CD1c-positive myeloid dendritic cell (primary cell): ENCODE data around the gene TMEM200A.
"Not testable (repeated sequence)": the region's sequence is repeated elsewhere in the genome, so short reads cannot be mapped to it uniquely, and the experiment has no call there.

Source experiments
- DNase-seq: peaks from one replicate; pipeline ENCODE4 v3.0.0-alpha.2; 2016; ENCODE audit errors: extremely low spot score

Gene TMEM200A

DNA sequence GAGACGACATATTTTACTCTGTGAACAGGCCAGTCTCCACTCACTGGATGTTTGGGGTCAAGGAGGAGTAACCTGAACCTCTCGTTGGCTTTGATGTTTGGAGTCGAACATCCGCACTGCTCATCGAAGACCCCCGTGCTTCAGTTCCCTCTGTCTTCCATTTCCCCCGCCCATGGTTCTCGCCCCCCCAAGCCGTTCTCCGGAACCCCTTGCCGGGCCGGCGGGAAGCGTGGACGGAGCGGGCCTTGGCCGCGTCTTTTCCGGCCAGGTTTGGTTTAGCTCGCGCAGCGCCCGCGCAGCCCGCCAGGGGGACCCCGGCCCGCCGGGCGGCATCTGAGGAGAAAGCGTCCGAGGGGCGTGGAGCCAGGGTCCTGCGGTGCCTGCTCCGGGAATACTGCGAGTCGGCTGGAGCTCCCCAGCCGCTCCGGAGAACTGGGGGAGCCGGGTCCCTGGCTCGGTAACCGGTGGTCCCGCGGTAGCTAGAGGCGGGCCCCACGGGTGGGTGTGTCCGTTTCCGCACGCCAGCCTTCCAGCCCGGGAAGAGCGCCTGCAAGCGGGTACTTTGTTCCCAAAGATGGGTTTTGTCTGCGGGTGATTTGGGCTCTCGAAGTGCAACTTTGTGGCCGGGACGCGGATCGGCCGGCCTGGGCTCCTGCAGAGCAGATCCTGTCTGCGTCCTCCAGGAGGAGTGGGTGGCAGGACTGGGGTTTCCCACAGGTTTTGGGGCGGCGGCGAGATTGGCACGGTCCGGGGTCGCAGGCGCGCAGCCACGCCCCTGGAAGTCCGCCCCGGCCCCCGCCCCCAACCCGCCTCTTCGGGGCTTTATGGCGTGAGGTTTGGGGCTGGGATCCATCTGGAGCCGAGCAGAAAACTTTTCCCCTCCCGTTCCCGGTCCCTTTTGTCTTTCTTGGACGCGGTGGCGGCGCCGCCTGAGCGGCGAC, at the start of gene TMEM200A:
TMEM200A (plus strand) TSS at position 852 of the 941 bp plus-strand sequence. CDS start 74,406 bp downstream, outside the sequence.
- DNase-seq: peak; percentile 7

DNA sequence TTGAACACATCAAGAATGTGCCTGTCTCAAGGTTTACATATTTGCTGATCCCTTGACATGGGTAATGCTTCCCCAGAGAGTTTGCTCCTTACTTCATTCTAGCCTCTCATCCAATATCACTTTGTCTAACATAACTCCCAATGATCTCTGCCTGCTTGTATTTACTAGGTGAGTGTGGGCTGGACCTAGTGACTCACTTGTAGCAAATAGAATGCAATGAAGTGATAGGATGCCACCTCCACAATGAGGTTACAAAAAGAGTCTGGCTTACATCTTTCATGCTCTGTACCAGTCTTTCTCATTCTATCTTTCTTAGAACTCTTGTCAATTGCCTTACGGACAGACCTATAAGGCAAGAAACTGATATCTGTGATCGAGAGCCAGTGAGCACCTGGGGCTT, 44.9 kb upstream of the TMEM200A start:
- DNase-seq: no peak

DNA sequence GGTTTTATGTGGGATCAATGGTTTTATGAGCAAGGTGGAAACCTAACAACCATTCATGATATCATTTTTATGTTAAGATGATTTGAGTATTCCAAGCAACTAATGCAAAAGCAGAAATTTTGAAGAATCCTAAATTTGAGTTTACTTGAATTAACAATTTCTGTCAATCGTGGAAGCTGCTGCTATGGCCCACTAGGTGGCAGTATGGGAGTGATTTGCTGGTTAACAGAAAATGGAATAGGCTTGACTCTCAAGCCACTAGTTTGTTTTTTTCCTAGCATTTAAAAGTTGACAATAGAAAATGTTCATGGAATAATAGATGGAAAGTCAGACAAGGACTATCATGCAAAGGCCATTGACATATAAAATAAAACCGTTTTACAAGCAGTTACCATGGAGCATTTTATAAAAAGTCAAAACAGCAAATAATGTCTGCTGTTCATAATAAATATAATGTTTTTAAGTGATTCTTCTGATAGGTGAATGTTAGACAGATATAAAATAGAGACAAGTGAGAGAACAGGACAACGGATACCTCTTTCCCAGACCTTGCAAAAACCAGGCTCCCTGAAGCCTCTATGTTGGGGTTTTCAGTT, 43.0 kb upstream of the TMEM200A start:
- peak; percentile 72 for DNase-seq

DNA sequence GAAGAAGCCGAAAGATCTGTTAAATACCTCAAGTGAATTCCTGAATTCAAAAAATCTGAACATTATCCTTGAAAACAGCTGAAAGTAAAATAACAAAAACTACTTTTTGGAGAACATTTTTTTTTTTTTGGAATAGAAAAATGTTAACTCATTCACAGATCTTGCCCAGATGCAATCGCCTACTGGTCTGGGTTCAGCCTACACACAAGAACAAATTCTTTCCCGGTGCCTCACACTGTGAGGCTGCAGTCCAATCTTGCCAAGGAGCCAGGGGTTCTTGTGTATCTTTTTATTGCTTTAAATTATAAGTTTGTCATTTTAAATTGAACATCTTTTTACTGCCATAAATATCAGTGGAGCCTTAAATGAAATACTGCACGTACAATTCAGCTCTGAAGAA, 41.2 kb upstream of the TMEM200A start:
- no peak for DNase-seq

DNA sequence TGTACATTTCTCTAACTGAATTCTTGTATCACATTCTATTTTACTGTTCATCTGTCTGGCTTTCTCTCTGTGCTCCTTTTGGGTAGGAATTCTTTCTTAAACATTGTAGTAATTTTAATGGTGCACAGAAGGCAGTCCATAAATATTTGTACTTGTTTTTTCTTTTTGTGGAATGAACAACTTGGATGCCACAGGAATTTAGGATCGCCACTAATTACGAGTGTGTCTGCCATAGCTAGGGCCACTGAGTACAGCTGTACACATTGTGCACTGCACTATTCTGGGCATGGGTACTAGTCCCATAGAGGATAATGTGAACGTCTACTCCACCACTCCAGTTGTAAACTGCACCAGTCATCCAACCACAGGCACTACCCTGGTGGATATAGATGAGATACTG, 39.3 kb upstream of the TMEM200A start:
- no peak for DNase-seq

DNA sequence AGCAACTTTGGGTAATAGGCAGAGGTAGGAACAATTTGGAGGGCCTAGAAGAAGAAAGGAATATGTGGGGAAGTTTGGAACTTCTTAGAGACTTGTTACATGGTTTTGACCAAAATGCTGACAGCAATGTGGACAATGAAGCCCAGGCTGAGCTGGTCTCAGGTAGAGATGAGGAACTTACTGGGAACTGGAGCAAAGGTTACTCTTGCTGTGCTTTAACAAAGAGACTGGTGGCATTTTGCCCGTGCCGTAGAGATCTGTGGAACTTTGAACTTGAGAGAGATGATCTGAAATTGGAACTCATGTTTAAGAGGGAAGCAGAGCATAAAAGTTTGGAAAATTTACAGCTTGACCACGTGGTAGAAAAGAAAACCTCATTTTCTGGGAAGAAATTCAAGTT, 28.3 kb upstream of the TMEM200A start:
- no peak for DNase-seq

DNA sequence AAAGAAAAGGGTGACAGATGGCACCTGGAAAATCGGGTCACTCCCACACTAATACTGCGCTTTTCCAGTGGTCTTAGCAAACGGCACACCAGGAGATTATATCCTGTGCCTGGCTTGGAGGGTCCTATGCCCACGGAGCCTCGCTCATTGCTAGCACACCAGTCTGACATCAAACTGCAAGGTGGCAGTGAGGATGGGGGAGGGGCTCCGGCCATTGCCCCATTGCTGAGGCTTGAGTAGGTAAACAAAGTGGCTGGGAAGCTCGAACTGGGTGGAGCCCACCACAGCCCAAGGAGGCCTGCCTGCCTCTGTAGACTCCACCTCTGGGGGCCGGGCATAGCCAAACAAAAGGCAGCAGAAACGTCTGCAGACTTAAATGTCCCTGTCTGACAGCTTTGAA, 19.5 kb upstream of the TMEM200A start:
- DNase-seq: not testable (repeated sequence)

DNA sequence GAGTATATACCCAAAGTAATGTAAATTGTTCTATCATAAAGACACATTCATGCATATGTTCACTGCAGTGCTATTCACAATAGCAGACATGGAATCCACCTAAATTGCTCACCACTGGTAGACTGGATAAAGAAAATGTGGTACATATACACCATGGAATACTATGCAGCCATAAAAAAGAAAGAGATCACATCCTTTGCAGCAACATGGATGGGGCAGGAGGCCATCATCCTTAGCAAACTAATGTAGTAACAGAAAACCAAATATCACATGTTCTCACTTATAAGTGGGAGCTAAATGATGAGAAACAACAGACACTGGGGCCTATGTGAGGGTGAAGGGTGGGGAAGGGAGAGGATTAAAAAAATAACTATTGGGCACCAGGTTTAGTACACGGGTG, 11.5 kb upstream of the TMEM200A start:
- DNase-seq: no peak

DNA sequence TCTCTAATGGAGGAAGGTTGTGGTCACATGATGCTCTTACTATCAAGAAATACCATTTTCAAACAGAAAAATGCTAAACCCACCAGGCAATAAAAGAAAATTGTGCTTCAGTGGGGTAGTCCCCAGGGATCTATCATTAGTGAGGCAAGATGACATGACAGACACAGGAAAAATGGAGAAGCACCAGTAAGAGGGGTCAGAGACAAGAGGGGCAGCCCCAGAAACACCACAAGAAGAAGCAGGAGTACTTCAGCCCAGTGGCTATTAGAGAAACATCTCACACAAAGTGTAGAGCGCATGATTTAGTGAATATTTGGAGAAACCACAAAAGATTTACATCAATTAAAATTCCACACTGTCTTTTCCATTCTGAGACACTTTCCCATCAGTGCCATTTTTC, 10.2 kb upstream of the TMEM200A start:
- no peak for DNase-seq

DNA sequence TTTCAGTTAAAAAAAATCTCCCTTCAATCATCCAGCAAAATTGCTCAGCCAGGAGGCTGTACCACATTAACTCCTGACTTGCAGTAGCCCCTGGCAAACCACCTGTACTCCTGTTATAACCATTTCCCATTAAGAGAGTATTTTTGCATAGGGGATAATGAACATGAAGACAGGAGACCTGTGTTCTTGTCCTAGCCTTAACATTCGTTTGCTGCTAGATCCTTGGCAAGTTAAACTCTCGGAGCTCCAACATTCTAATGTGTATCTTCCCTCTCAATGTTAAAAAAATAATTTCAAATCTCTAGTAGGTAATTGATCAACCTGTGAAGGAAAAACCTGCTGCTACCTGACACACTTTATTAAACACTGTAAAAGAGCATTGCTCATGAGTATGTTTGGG, 8.4 kb upstream of the TMEM200A start:
- no peak for DNase-seq

DNA sequence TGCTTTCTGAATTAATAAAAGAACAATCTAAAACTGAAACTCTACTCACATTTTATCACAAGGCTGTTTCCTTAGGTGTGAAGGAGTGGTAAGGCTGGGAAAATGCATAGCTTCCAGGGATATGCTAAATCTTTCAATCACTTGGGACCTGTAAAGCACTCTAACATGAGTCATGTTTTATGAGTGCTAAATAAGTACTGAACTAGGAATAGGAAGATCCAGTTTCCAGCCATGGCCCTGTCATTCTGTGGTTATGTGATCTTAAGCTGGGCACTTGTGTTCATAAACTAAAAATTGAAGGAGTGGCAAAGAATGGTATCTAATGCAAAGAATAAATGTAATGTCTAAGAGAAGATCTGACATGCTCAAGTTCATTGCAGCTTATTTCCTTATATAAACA, 6.1 kb upstream of the TMEM200A start:
- DNase-seq: no peak

DNA sequence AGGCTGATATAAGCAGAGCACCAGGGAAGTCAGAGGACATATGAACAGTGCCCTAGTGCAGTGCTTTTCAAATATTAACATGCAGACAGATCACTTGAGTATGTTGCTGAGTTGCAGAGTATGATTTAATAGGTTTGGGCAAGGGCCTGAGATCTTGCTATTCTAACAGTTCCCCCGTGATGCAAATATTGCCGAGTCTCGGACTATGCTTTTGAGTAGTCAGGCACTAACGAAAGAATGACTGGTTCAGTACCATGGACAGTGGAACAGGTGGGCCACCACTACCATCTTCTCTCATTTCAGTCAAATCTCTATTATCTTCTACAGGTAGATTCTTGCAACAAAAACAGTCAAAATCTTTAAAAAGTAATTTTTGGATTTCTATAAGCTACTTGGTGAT, 3.7 kb upstream of the TMEM200A start:
- no peak for DNase-seq

DNA sequence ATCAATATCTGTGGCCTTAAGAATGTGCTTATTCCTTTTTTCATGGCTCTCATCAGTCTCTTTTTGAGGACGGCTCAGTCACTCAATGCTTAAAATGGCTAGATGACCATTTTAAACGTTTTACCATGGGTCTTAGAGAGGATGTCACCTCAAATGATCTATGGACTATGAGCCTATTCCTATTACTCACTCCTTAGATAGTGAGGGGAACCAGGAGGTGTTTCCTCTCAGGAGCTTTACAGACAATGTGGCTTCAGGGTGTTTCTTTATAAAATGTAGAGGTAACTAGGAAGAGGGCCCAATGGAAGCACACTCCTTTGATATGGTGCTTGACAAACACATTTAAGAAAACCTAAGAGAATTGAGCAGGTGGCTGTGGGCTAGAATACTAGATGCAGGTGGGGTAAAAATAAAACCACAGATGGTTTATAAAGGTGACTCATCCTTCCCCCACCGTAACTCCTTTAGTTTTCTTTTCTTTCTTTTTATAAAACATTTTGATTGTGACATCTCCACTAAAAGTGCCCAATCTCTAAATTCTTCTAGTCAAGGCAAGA, 1.5 kb upstream of the TMEM200A start:
- DNase-seq: no peak

DNA sequence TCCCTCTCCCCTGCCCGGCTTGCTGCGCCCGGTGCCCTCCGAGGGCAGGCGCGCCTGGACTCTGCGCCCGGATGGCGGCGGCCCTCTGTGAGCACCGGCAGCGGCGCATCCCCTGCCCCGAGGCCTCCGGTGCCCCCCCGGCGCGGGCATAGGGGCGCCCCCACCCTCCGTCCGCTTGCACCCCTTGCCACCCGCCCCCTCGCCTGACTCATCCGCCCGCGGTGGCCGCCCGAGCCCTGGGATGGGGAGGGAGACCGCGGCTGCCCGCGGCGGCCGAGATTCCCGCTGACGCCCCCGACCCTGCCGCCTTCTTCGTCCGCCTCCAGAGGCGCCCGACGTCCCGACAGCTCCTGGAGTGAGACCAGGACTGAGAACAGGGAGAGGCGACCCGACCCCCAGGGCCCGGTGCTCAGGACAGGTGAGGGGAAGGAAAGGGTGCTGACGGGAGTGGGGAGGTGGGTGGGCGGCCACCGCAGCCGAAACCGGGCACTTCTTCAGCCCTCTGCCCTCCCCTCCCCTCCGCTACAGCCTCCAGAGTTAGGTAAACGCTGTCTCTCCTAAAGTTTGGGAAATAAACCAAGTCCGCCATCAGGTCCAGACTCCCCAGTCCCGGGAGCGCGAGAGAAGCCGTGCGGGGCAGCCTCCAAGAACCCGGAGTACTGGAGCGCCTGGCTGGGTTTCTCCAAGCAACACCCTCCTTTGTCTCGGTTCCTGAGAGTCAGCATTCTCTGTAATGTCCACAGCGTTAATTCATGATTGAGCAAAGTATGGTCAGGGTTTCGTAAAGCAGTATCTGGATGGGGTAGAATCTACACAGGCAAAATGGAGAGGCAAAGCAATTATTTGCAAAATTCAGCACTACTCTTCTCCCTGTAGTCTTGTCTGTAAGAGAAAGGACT, 539 bp downstream of the TMEM200A start:
- DNase-seq: no peak

DNA sequence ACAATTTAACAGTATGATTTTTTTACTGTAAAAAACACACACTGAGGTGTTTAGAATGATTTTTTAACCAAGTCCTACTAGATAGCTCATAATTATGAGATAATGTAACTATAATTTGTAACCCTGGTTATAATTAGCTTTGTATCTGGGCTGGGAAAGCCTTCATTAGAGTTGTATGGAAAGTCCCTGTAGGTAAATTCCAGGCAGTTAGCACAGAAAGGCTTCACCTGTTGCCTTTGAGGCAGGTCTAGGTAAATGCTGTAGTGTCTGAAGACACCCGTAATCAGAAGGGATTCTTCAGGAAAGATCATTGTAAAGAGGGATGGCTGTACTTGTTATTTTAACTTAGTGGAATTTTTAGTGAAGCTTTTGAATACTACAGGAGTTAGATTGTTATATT, 1.9 kb downstream of the TMEM200A start:
- DNase-seq: no peak

DNA sequence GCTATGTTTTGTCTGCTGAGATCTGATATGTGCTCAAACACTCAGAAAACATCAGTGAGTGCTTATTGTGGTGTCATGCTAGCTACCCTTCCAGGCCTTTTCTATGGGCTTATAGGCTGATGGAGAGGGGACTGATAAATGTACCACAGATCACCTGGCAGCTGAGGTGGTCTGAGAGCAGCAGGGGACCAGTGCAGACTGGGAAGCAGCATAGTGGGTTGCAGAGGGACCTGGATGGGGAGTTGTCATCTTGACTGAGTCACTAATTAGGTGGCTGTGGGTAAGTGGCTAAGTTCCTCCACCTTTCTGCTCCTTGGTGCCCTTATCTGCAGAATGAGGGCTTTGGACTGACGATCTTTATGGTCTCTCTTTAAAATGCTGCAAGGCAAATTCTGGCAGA, 2.8 kb downstream of the TMEM200A start:
- no peak for DNase-seq

DNA sequence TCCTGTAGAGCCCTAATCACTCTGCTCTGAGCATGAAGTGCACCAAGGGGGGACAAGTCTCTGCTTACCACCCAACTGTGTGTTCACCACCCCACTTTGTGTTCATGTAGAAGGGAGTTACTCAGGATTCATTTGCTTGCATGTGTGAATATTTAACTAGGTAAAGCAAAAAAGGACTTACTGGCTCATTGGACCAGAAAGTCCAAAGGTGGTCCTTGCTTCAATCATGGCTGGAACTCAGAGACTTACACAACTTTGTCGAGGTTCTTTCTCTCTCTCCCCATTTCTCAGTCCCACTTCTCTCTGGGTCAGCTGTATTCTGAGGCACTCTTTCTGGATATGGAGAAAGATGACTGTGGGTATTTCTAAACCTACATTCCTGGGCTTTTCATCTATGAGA, 4.0 kb downstream of the TMEM200A start:
- DNase-seq: no peak

DNA sequence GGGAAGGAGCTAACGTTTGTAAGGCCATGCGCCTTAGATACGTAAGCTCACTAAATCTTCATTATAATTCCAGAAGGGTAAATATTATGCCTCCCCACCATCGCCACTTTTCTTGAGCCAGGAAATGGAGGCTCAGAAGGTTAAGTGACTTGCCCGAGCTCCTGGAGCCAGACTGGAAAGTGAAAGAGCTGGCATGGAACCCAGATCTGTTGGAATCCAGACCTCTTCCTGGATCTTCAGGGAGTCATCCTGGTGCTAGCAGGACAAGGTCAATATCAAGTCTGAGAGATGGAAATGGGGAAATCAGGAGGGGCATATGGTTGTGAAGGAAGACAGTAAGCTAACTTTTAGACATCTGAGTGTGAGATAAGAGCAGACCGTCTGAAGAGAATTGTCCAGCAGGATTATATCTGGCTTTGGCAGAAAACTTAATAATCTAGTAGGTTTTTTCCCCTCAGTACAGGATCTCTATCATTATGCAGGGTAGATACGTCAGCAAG, 6.2 kb downstream of the TMEM200A start:
- no peak for DNase-seq

DNA sequence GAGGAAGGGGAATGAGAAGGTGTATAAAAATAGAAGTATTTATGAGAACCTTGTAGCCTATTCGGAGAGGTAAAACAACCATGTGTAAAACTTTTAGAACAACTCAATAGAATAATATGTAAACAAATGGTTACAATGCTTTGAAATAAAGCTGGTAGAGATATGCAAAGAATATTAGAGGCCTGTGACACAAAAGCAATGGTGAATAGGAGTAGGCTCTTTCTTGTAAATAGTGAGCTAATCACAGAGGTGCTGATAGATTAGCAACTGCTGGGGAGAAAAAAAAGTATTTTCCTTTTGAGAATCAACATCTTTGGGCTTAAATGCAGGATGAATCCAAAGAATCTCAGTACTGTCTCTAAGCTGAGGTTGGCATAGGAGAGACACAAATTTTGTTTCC, 7.0 kb downstream of the TMEM200A start:
- DNase-seq: no peak

DNA sequence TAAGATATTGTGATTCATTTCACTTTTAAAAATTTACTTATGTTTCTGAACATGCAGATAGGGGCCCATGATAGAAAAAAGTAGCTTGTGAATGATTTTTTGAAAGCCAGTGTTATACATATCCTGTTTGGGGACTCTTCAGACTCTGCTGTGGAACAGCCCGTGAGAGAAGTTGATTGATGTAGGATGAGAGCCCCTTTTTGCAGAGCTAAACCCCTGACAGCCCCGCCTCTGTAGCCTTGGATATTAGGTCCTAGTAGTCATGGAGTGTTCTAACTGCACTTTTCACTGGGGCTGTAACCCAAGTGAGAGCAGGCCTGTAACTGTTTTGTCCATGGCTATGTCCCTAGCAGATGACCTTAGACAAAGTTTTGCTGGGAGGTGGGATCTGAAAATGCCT, 8.2 kb downstream of the TMEM200A start:
- no peak for DNase-seq

DNA sequence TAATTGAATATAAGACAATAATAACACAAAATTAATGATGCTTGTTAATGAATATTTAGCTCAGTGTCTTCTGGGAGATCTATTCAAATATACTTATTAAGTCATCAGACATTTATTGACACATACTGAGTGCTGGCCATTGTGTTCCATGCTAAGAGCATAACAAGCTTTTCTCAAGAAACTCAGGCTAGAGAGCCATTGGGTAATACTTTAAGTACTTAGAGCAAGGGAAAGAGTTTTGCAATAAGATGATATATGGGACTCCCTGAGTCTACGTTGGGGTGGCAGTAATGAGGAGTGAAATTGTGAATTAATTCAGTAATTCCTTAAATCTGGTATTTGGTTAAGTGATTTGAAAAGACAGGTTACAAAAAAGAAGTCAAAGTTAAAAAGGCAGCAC, 11.1 kb downstream of the TMEM200A start:
- no peak for DNase-seq

DNA sequence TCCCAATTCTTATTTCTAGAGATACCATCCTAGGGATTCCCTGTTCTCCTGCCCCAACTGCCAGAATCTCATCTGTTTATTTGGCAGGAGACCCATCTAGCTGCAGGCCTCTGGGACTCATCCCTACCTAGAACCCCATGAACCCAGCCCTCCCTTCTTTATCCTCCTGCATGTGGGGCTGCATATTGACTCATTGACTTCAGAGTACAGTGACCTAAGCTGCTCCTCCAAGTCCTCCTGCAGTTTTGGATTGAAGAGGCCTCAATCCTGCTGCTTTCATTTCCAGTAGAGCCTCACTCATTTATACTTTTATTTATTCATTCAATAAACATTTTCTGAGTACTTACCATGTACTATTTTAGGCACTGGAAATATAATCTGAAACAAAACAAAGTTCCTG, 11.6 kb downstream of the TMEM200A start:
- DNase-seq: no peak
